MG63 (cell line): ENCODE measurements around the gene RPL5. TPM values are rescaled to one million over a fixed set of nuclear protein-coding genes. Genes with fewer than 3 reads are reported as not detected.
A peak's percentile ranks its signal among the peaks of the same experiment; 100 is the strongest.
"Not testable (repeated sequence)": the region's sequence is repeated elsewhere in the genome, so short reads cannot be mapped to it uniquely, and the experiment has no call there.

ENCODE experiments used
- DNase-seq: peaks from one replicate; pipeline ENCODE4 v3.0.0-alpha.2; 2020
- H3K27me3 ChIP-seq: fragments of 250-450 bp; sonication (Bioruptor Pico); 2 replicates; pipeline ENCODE4 v1.5.1; 2020; ENCODE audit warnings: mild to moderate bottlenecking, moderate library complexity
- H3K36me3 ChIP-seq: fragments of 250-450 bp; sonication (Bioruptor Pico); 2 replicates; pipeline ENCODE4 v1.5.1; 2020; ENCODE audit warnings: mild to moderate bottlenecking, moderate library complexity
- H3K4me3 ChIP-seq: fragments of 250-450 bp; sonication (Bioruptor Pico); 2 replicates; pipeline ENCODE4 v1.5.1; 2020; ENCODE audit warnings: mild to moderate bottlenecking, moderate library complexity
- H3K9me3 ChIP-seq: fragments of 250-450 bp; sonication (Bioruptor Pico); 2 replicates; pipeline ENCODE4 v1.5.1; 2020; ENCODE audit warnings: mild to moderate bottlenecking, moderate library complexity
- total RNA-seq: library from RNA; depleted of rRNA; stranded (reverse); fragments of >200 nt; shearing (Covaris generic); gene quantifications from 2 replicates; pipeline ENCODE4 v1.2.3, GENCODE V29; 2014; ENCODE audit warnings: low replicate concordance; rRNA removed

Gene RPL5
- 2,302 and 3,969 TPM in 2 replicates for total RNA-seq

- peak; percentile 93 for DNase-seq
- peak within 1 kb of the TSS; percentile 74 for H3K4me3 ChIP-seq
- no peaks in the 10 kb centered on the region for H3K9me3 ChIP-seq
- H3K27me3 ChIP-seq: no peaks in the 10 kb centered on the region
- H3K36me3 ChIP-seq: peaks cover 45% of the 10 kb centered on the region
These were observed at the start of gene RPL5 for GRCh38 chr1:92831762-92832536. Gene RPL5, plus strand, starts transcription at chr1:92832040. Its CDS starts 75 bp downstream, at chr1:92832115.

- DNase-seq: peak; percentile 4
These were observed 48.3 kb upstream of the RPL5 start for GRCh38 chr1:92783550-92783949.

GRCh38 chr1:92784021-92784638 is 47.7 kb upstream of the RPL5 start:
- Histone ChIP-seq H3K9me3 (no peaks in the 10 kb centered on the region), H3K27me3 (no peaks in the 10 kb centered on the region), H3K36me3 (no peaks in the 10 kb centered on the region), H3K4me3 (peak overlapping the region; percentile 81)
- peak; percentile 50 for DNase-seq

More at GRCh38 chr1:92783550-92783949, 48.3 kb upstream of the RPL5 start:
- not testable (repeated sequence) for H3K9me3 ChIP-seq, H3K27me3 ChIP-seq, H3K36me3 ChIP-seq
- peak overlapping the region; percentile 81 for H3K4me3 ChIP-seq

- H3K4me3 ChIP-seq: peak within 1 kb of the TSS; percentile 81
- H3K36me3 ChIP-seq: no peaks in the 10 kb centered on the region
- peak; percentile 96 for DNase-seq
- no peaks in the 10 kb centered on the region for H3K27me3 ChIP-seq
- H3K9me3 ChIP-seq: no peaks in the 10 kb centered on the region
These were observed 47.0 kb upstream of the RPL5 start, which contains the start of gene EVI5 for GRCh38 chr1:92784639-92785500. Gene EVI5, minus strand, starts transcription at chr1:92785108. Its CDS starts 48,562 bp downstream, at chr1:92736546.

GRCh38 chr1:92786111-92786901 is 45.5 kb upstream of the RPL5 start:
- no peaks in the 10 kb centered on the region for H3K9me3 ChIP-seq
- peak overlapping the region; percentile 81 for H3K4me3 ChIP-seq
- no peaks in the 10 kb centered on the region for H3K36me3 ChIP-seq
- DNase-seq: no peak
- H3K27me3 ChIP-seq: no peaks in the 10 kb centered on the region

- Histone ChIP-seq H3K27me3 (no peaks in the 10 kb centered on the region), H3K36me3 (no peaks in the 10 kb centered on the region), H3K9me3 (no peaks in the 10 kb centered on the region), H3K4me3 (no peak overlapping the region)
- no peak for DNase-seq
These were observed 41.8 kb upstream of the RPL5 start for GRCh38 chr1:92790081-92790480.

GRCh38 chr1:92790867-92791266 is 41.0 kb upstream of the RPL5 start:
- Histone ChIP-seq H3K9me3 (no peaks in the 10 kb centered on the region), H3K4me3 (no peak overlapping the region), H3K27me3 (no peaks in the 10 kb centered on the region), H3K36me3 (no peaks in the 10 kb centered on the region)
- no peak for DNase-seq

GRCh38 chr1:92791487-92792066 is 40.3 kb upstream of the RPL5 start:
- H3K27me3 ChIP-seq: no peaks in the 10 kb centered on the region
- H3K9me3 ChIP-seq: no peaks in the 10 kb centered on the region
- no peak for DNase-seq
- H3K36me3 ChIP-seq: no peaks in the 10 kb centered on the region
- no peak overlapping the region for H3K4me3 ChIP-seq

- H3K9me3 ChIP-seq: no peaks in the 10 kb centered on the region
- no peaks in the 10 kb centered on the region for H3K36me3 ChIP-seq
- no peak overlapping the region for H3K4me3 ChIP-seq
- H3K27me3 ChIP-seq: no peaks in the 10 kb centered on the region
- no peak for DNase-seq
These were observed 39.5 kb upstream of the RPL5 start for GRCh38 chr1:92792340-92792782.

- H3K27me3 ChIP-seq: no peaks in the 10 kb centered on the region
- no peaks in the 10 kb centered on the region for H3K36me3 ChIP-seq
- DNase-seq: no peak
- H3K4me3 ChIP-seq: no peak overlapping the region
- H3K9me3 ChIP-seq: no peaks in the 10 kb centered on the region
These were observed 36.7 kb upstream of the RPL5 start for GRCh38 chr1:92795166-92795565.

- Histone ChIP-seq H3K9me3 (no peaks in the 10 kb centered on the region), H3K4me3 (no peak overlapping the region), H3K27me3 (no peaks in the 10 kb centered on the region), H3K36me3 (no peaks in the 10 kb centered on the region)
- DNase-seq: peak; percentile 13
These were observed 34.5 kb upstream of the RPL5 start for GRCh38 chr1:92797297-92797696.

- no peaks in the 10 kb centered on the region for H3K27me3 ChIP-seq
- no peak overlapping the region for H3K4me3 ChIP-seq
- H3K9me3 ChIP-seq: no peaks in the 10 kb centered on the region
- DNase-seq: no peak
- H3K36me3 ChIP-seq: no peaks in the 10 kb centered on the region
These were observed 33.9 kb upstream of the RPL5 start for GRCh38 chr1:92797961-92798360.

- no peaks in the 10 kb centered on the region for H3K9me3 ChIP-seq
- no peaks in the 10 kb centered on the region for H3K27me3 ChIP-seq
- DNase-seq: no peak
- no peak overlapping the region for H3K4me3 ChIP-seq
- no peaks in the 10 kb centered on the region for H3K36me3 ChIP-seq
These were observed 28.5 kb upstream of the RPL5 start for GRCh38 chr1:92803140-92803887.

GRCh38 chr1:92804721-92805201 is 27.1 kb upstream of the RPL5 start:
- Histone ChIP-seq H3K27me3 (no peaks in the 10 kb centered on the region), H3K4me3 (no peak overlapping the region), H3K36me3 (no peaks in the 10 kb centered on the region), H3K9me3 (no peaks in the 10 kb centered on the region)
- peak; percentile 81 for DNase-seq

GRCh38 chr1:92805216-92805615 is 26.6 kb upstream of the RPL5 start:
- Histone ChIP-seq H3K9me3 (no peaks in the 10 kb centered on the region), H3K4me3 (no peak overlapping the region), H3K36me3 (no peaks in the 10 kb centered on the region), H3K27me3 (no peaks in the 10 kb centered on the region)
- DNase-seq: no peak
